Neural progenitor cell (in vitro differentiated cells): Measurements from ENCODE around the gene RNASE12. TPM values are rescaled to one million over a fixed set of nuclear protein-coding genes. Genes with fewer than 3 reads are reported as not detected.

Experiments
- DNase-seq: peaks from one replicate; pipeline ENCODE4 v3.0.0-alpha.2; 2016; ENCODE audit warnings: low spot score
- H2AFZ ChIP-seq: fragments of 200-600 bp; sonication (generic); replicated peaks from 2 replicates; pipeline ENCODE4 v1.6.1; 2016; ENCODE audit warnings: antibody characterized with exemption
- H3F3A ChIP-seq: fragments of 200-600 bp; sonication (generic); 2 replicates; pipeline ENCODE4 v1.6.1; 2016; ENCODE audit warnings: antibody characterized with exemption, low read depth
- H3K27ac ChIP-seq: fragments of 200-600 bp; sonication (generic); 2 replicates; pipeline ENCODE4 v1.5.1; 2016; ENCODE audit warnings: mild to moderate bottlenecking
- H3K27me3 ChIP-seq: fragments of 200-600 bp; sonication (generic); 2 replicates; pipeline ENCODE4 v1.6.1; 2016; ENCODE audit warnings: mild to moderate bottlenecking, moderate library complexity
- H3K36me3 ChIP-seq: fragments of 200-600 bp; sonication (generic); 2 replicates; pipeline ENCODE4 v1.5.1; 2016
- H3K4me1 ChIP-seq: fragments of 200-600 bp; sonication (generic); 2 replicates; pipeline ENCODE4 v1.6.1; 2016; ENCODE audit warnings: mixed run types
- H3K4me2 ChIP-seq: fragments of 200-600 bp; sonication (generic); 2 replicates; pipeline ENCODE4 v1.6.1; 2016
- H3K4me3 ChIP-seq: fragments of 200-600 bp; sonication (generic); 2 replicates; pipeline ENCODE4 v1.5.1; 2016
- H3K79me2 ChIP-seq: fragments of 200-600 bp; sonication (generic); 2 replicates; pipeline ENCODE4 v1.6.1; 2016; ENCODE audit warnings: low read depth
- H3K9ac ChIP-seq: fragments of 200-600 bp; sonication (generic); 2 replicates; pipeline ENCODE4 v1.6.1; 2016
- H3K9me3 ChIP-seq: fragments of 200-600 bp; sonication (generic); 2 replicates; pipeline ENCODE4 v1.5.1; 2016; ENCODE audit warnings: low read depth
- H4K20me1 ChIP-seq: fragments of 200-600 bp; sonication (generic); 2 replicates; pipeline ENCODE4 v1.6.1; 2016; ENCODE audit warnings: low read depth
- H3K27ac Mint-ChIP-seq: 3 replicates; pipeline ENCODE4 v1.8.0; 2021; ENCODE audit warnings: mixed read lengths
- H3K27me3 Mint-ChIP-seq: 2 replicates; pipeline ENCODE4 v1.8.0; 2022; ENCODE audit warnings: low read depth, mild to moderate bottlenecking, inconsistent platforms, moderate library complexity, mixed read lengths; ENCODE audit not compliant: insufficient read depth
- H3K36me3 Mint-ChIP-seq: 3 replicates; pipeline ENCODE4 v1.8.0; 2021; ENCODE audit warnings: mixed read lengths
- H3K4me1 Mint-ChIP-seq: 3 replicates; pipeline ENCODE4 v1.8.0; 2021; ENCODE audit warnings: mixed read lengths
- H3K4me3 Mint-ChIP-seq: 3 replicates; pipeline ENCODE4 v1.8.0; 2021; ENCODE audit warnings: mild to moderate bottlenecking, moderate library complexity, mixed read lengths
- H3K9me3 Mint-ChIP-seq: 3 replicates; pipeline ENCODE4 v1.8.0; 2020; ENCODE audit warnings: mixed read lengths
- CTCF ChIP-seq: fragments of 200-600 bp; sonication (generic); IDR thresholded peaks from 2 replicates; pipeline ENCODE4 v1.5.1; 2017; ENCODE audit warnings: antibody characterized with exemption, mild to moderate bottlenecking
- EZH2 ChIP-seq: fragments of 200-600 bp; sonication (generic); IDR thresholded peaks from 2 replicates; pipeline ENCODE4 v1.6.1; 2017; ENCODE audit warnings: antibody characterized with exemption, mild to moderate bottlenecking, moderate library complexity
- EZH2phosphoT487 ChIP-seq: fragments of 200-600 bp; sonication (generic); IDR thresholded peaks from 2 replicates; pipeline ENCODE4 v1.6.1; 2017; ENCODE audit warnings: antibody characterized with exemption
- total RNA-seq: library from RNA; depleted of rRNA; stranded (reverse); fragments of >200 nt; gene quantifications from 2 replicates; pipeline ENCODE4 v1.2.3, GENCODE V29; 2015; ENCODE audit warnings: low replicate concordance

Gene RNASE12
- total RNA-seq, 1 donor from 2014 or later: not detected

GRCh38 chr14:20563971-20564370 lies 27.2 kb downstream of the RNASE12 start:
- H3K27me3 ChIP-seq: no peaks in the 10 kb centered on the region
- no peaks in the 10 kb centered on the region for H3K9me3 ChIP-seq
- H4K20me1 ChIP-seq: no peaks in the 10 kb centered on the region
- H3K36me3 ChIP-seq: no peaks in the 10 kb centered on the region
- Mint-ChIP-seq H3K36me3 (no peaks in the 10 kb centered on the region), H3K27me3 (peaks cover 2% of the 10 kb centered on the region), H3K4me1 (no peaks in the 10 kb centered on the region), H3K9me3 (peaks cover 5% of the 10 kb centered on the region), H3K27ac (no peak overlapping the region), H3K4me3 (no peak overlapping the region)
- TF ChIP-seq EZH2phosphoT487 (no peak), EZH2 (no peak), CTCF (no peak)
- no peak overlapping the region for H2AFZ ChIP-seq
- DNase-seq: no peak
- peaks cover 14% of the 10 kb centered on the region for H3K4me1 ChIP-seq
- no peak overlapping the region for H3K27ac ChIP-seq
- peaks cover 9% of the 10 kb centered on the region for H3F3A ChIP-seq
- H3K9ac ChIP-seq: no peak overlapping the region
- no peak overlapping the region for H3K4me2 ChIP-seq
- H3K4me3 ChIP-seq: no peak overlapping the region
- H3K79me2 ChIP-seq: no peaks in the 10 kb centered on the region

- no peaks in the 10 kb centered on the region for H3K9me3 ChIP-seq
- no peaks in the 10 kb centered on the region for H3K36me3 ChIP-seq
- no peak within 1 kb of the TSS for H3K4me3 ChIP-seq
- Mint-ChIP-seq H3K9me3 (no peaks in the 10 kb centered on the region), H3K27ac (no peak within 1 kb of the TSS), H3K36me3 (no peaks in the 10 kb centered on the region), H3K4me3 (no peak within 1 kb of the TSS), H3K27me3 (no peaks in the 10 kb centered on the region), H3K4me1 (no peaks in the 10 kb centered on the region)
- H3F3A ChIP-seq: peaks cover 10% of the 10 kb centered on the region
- peak within 1 kb of the TSS; percentile 58 for H2AFZ ChIP-seq
- no peaks in the 10 kb centered on the region for H3K79me2 ChIP-seq
- no peak for TF ChIP-seq EZH2phosphoT487
- no peak for TF ChIP-seq CTCF
- no peak for TF ChIP-seq EZH2
- H3K27me3 ChIP-seq: no peaks in the 10 kb centered on the region
- H3K9ac ChIP-seq: no peak within 1 kb of the TSS
- H4K20me1 ChIP-seq: no peaks in the 10 kb centered on the region
- no peak within 1 kb of the TSS for H3K27ac ChIP-seq
- no peak for DNase-seq
- H3K4me1 ChIP-seq: peaks cover 14% of the 10 kb centered on the region
- H3K4me2 ChIP-seq: no peak within 1 kb of the TSS
Measured at GRCh38 chr14:20560961-20561360, 30.2 kb downstream of the RNASE12 start, which contains the start of gene RNASE9. RNASE9 (minus strand) TSS chr14:20561047.

GRCh38 chr14:20559461-20559904 lies 31.7 kb downstream of the RNASE12 start:
- Histone ChIP-seq H3K36me3 (no peaks in the 10 kb centered on the region), H3K27me3 (no peaks in the 10 kb centered on the region), H3K4me1 (peaks cover 14% of the 10 kb centered on the region), H3F3A (peaks cover 10% of the 10 kb centered on the region), H3K4me2 (no peak overlapping the region), H3K9me3 (no peaks in the 10 kb centered on the region), H2AFZ (peak overlapping the region; percentile 10), H3K27ac (no peak overlapping the region), H3K4me3 (no peak overlapping the region), H3K9ac (no peak overlapping the region), H4K20me1 (no peaks in the 10 kb centered on the region), H3K79me2 (no peaks in the 10 kb centered on the region)
- H3K27ac Mint-ChIP-seq: no peak overlapping the region
- no peaks in the 10 kb centered on the region for H3K4me1 Mint-ChIP-seq
- no peaks in the 10 kb centered on the region for H3K27me3 Mint-ChIP-seq
- DNase-seq: peak; percentile 7
- no peak overlapping the region for H3K4me3 Mint-ChIP-seq
- no peaks in the 10 kb centered on the region for H3K9me3 Mint-ChIP-seq
- H3K36me3 Mint-ChIP-seq: no peaks in the 10 kb centered on the region
- TF ChIP-seq EZH2: no peak
- TF ChIP-seq CTCF: no peak
- no peak for TF ChIP-seq EZH2phosphoT487

GRCh38 chr14:20557212-20557542 lies 34.0 kb downstream of the RNASE12 start:
- H3K9me3 ChIP-seq: no peaks in the 10 kb centered on the region
- no peak overlapping the region for H3K9ac ChIP-seq
- H3K36me3 ChIP-seq: no peaks in the 10 kb centered on the region
- H3K9me3 Mint-ChIP-seq: no peaks in the 10 kb centered on the region
- no peaks in the 10 kb centered on the region for H3K79me2 ChIP-seq
- no peak overlapping the region for H3K4me3 Mint-ChIP-seq
- H3K36me3 Mint-ChIP-seq: no peaks in the 10 kb centered on the region
- peaks cover 10% of the 10 kb centered on the region for H3F3A ChIP-seq
- DNase-seq: no peak
- no peaks in the 10 kb centered on the region for H3K4me1 Mint-ChIP-seq
- H2AFZ ChIP-seq: peak overlapping the region; percentile 3
- TF ChIP-seq EZH2 (no peak), EZH2phosphoT487 (no peak), CTCF (no peak)
- H3K27ac Mint-ChIP-seq: no peak overlapping the region
- H3K27me3 ChIP-seq: no peaks in the 10 kb centered on the region
- H3K27ac ChIP-seq: no peak overlapping the region
- H4K20me1 ChIP-seq: no peaks in the 10 kb centered on the region
- H3K4me2 ChIP-seq: no peak overlapping the region
- no peaks in the 10 kb centered on the region for H3K27me3 Mint-ChIP-seq
- no peak overlapping the region for H3K4me3 ChIP-seq
- peaks cover 14% of the 10 kb centered on the region for H3K4me1 ChIP-seq
